Transverse colon (tissue), 3 donors: Measurements from ENCODE around the gene GLI3.

ENCODE experiments used
- EP300 ChIP-seq: sonication (generic); formaldehyde crosslinking; IDR thresholded peaks from one replicate; pipeline ENCODE4 v1.6.1; 2017; ENCODE audit warnings: antibody characterized with exemption, low read depth
- POLR2A ChIP-seq: fragments of 450-650 bp; IDR thresholded peaks from one replicate; pipeline ENCODE4 v1.6.1; 2016; ENCODE audit warnings: antibody characterized with exemption, mild to moderate bottlenecking, moderate library complexity
- TF ChIP-seq, protein P1 (sequence below), 5 experiments: fragments of 200-600 bp in 3 of 5; fragments of 450-650 bp in 2 of 5; sonication (generic) in 3 of 5; IDR thresholded peaks; 1 replicate in 2 of 5; 2 replicates in 3 of 5; pipeline ENCODE4 v1.5.1; 2016 to 2017; ENCODE audit warnings: antibody characterized with exemption in 5 of 5, inconsistent platforms in 3 of 5, mild to moderate bottlenecking in 2 of 5, moderate library complexity in 1 of 5

DNA sequence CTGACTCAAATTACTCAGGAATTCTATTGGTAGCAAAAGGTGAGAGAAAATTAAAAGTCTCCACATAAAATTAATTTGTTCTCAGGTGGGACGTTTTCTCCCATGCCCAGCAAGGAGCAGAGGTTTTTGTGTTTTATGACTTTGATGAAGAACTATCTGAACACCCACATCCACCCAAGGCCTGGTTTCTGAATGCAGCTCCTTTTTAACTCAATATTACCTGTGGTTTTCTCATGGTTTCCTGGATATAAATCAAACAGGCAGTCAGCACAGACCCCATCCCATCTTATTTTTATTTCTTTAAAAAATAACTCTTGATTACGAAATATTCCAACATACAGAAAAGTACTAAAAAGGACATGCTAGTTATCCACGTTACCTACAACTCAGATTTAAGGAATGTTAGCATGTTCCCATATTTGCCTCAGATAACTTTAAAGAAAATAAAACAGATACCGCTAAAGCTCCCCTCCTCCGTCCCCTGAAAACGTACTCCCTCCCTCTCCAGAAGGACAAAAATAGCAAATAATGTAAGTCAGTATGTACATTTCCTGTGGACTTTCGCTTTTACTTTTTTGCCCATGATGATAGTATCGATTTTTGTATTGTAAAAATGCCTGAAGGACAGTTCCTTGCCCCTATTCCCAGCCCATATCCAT lies 43.4 kb downstream of the GLI3 start:
- no peak for TF ChIP-seq EP300
- no peak for TF ChIP-seq POLR2A
- TF ChIP-seq, protein P1, sequence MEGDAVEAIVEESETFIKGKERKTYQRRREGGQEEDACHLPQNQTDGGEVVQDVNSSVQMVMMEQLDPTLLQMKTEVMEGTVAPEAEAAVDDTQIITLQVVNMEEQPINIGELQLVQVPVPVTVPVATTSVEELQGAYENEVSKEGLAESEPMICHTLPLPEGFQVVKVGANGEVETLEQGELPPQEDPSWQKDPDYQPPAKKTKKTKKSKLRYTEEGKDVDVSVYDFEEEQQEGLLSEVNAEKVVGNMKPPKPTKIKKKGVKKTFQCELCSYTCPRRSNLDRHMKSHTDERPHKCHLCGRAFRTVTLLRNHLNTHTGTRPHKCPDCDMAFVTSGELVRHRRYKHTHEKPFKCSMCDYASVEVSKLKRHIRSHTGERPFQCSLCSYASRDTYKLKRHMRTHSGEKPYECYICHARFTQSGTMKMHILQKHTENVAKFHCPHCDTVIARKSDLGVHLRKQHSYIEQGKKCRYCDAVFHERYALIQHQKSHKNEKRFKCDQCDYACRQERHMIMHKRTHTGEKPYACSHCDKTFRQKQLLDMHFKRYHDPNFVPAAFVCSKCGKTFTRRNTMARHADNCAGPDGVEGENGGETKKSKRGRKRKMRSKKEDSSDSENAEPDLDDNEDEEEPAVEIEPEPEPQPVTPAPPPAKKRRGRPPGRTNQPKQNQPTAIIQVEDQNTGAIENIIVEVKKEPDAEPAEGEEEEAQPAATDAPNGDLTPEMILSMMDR (IDR thresholded peaks at IDR 0.05): no peak
